HG02938 (cell line): ENCODE measurements around the gene NAGPA.
"Not testable (repeated sequence)": the region's sequence is repeated elsewhere in the genome, so short reads cannot be mapped to it uniquely, and the experiment has no call there.

Source experiments
- ATAC-seq: cut with Tn5 transposase; IDR thresholded peaks from one replicate; pipeline ENCODE4 v1.9.1; 2021; ENCODE audit warnings: mild to moderate bottlenecking, moderate library complexity; ENCODE audit not compliant: unreplicated experiment

NAGPA gene

GRCh38 chr16:5062790-5063765 is 29.3 kb upstream of the NAGPA start:
- no peak for ATAC-seq

GRCh38 chr16:5062051-5062450 is 28.3 kb upstream of the NAGPA start:
- ATAC-seq: no peak

GRCh38 chr16:5060073-5060641 is 26.4 kb upstream of the NAGPA start:
- no peak for ATAC-seq

GRCh38 chr16:5059386-5060072 is 25.8 kb upstream of the NAGPA start:
- ATAC-seq: no peak

GRCh38 chr16:5058476-5058875 is 24.7 kb upstream of the NAGPA start:
- ATAC-seq: no peak

- no peak for ATAC-seq
These were observed 22.6 kb upstream of the NAGPA start for GRCh38 chr16:5056352-5056751.

GRCh38 chr16:5054876-5055865 is 21.4 kb upstream of the NAGPA start:
- ATAC-seq: no peak

- ATAC-seq: no peak
These were observed 13.2 kb upstream of the NAGPA start for GRCh38 chr16:5046914-5047313.

- ATAC-seq: no peak
These were observed 11.9 kb upstream of the NAGPA start for GRCh38 chr16:5045499-5046115.

- not testable (repeated sequence) for ATAC-seq
These were observed 10.8 kb upstream of the NAGPA start for GRCh38 chr16:5044581-5044980.

- no peak for ATAC-seq
These were observed 10.3 kb upstream of the NAGPA start for GRCh38 chr16:5044011-5044540.

- ATAC-seq: no peak
These were observed 8.9 kb upstream of the NAGPA start for GRCh38 chr16:5042574-5043171.

GRCh38 chr16:5041600-5042133 is 7.9 kb upstream of the NAGPA start:
- ATAC-seq: peak; percentile 82

- no peak for ATAC-seq
These were observed 6.7 kb upstream of the NAGPA start for GRCh38 chr16:5040451-5040850.

- no peak for ATAC-seq
These were observed 2.8 kb upstream of the NAGPA start for GRCh38 chr16:5036228-5037156.

GRCh38 chr16:5035909-5036227 is 2.1 kb upstream of the NAGPA start:
- no peak for ATAC-seq

GRCh38 chr16:5034167-5034523 is 410 bp upstream of the NAGPA start:
- no peak for ATAC-seq

- no peak for ATAC-seq
These were observed 977 bp downstream of the NAGPA start for GRCh38 chr16:5032748-5033167.
